HepG2 (cell line): ENCODE measurements around the gene NXN.

Experiments
- HES4 ChIP-seq: sonication (generic); formaldehyde crosslinking; IDR thresholded peaks from 2 replicates; pipeline ENCODE4 v1.9.0; 2021; ENCODE audit warnings: mild to moderate bottlenecking, missing genetic modification reagents, borderline replicate concordance
- IRF9 ChIP-seq: sonication (generic); formaldehyde crosslinking; IDR thresholded peaks from 2 replicates; pipeline ENCODE4 v1.8.0; 2022; ENCODE audit warnings: missing genetic modification reagents, mild to moderate bottlenecking, borderline replicate concordance
- MBNL3 ChIP-seq: fragments of 250-450 bp; sonication (Bioruptor Pico); conservative IDR thresholded peaks from 2 replicates; pipeline ENCODE4 v1.8.0; 2022; ENCODE audit warnings: mild to moderate bottlenecking, inconsistent platforms
- MXI1 ChIP-seq: IDR thresholded peaks from 3 replicates; pipeline ENCODE4 v1.6.1; 2012; ENCODE audit warnings: low read depth, low read length, inconsistent platforms, borderline replicate concordance
- PHF20 ChIP-seq: sonication (generic); formaldehyde crosslinking; IDR thresholded peaks from 2 replicates; pipeline ENCODE4 v1.5.0; 2020; ENCODE audit warnings: mild to moderate bottlenecking, missing genetic modification reagents
- RAD21 ChIP-seq: fragments of 450-650 bp; formaldehyde crosslinking; IDR thresholded peaks from 2 replicates; pipeline ENCODE4 v1.5.0; 2020; ENCODE audit warnings: mild to moderate bottlenecking
- RARG ChIP-seq: sonication (generic); formaldehyde crosslinking; IDR thresholded peaks from 2 replicates; pipeline ENCODE4 v1.4.0; 2020; ENCODE audit warnings: low read depth, mild to moderate bottlenecking, missing genetic modification reagents
- TBP ChIP-seq: sonication (generic); formaldehyde crosslinking; IDR thresholded peaks from 2 replicates; pipeline ENCODE4 v1.5.0; 2020; ENCODE audit warnings: missing genetic modification reagents
- USF2 ChIP-seq, 2 experiments: sonication (generic) in 1 of 2; formaldehyde crosslinking in 1 of 2; IDR thresholded peaks; 2 replicates each; pipeline versions ENCODE4 v1.5.1 to v1.6.1; 2011 to 2020; ENCODE audit warnings: borderline replicate concordance in 1 of 2, low read depth in 1 of 2, low read length in 1 of 2, mild to moderate bottlenecking in 1 of 2, missing genetic modification reagents in 1 of 2, moderate library complexity in 1 of 2
- YY1 ChIP-seq: IDR thresholded peaks from 2 replicates; pipeline ENCODE4 v1.6.1; 2011; ENCODE audit warnings: low read length, low read depth, moderate library complexity, mild to moderate bottlenecking; ENCODE audit not compliant: insufficient read depth, insufficient replicate concordance
- ZNF24 ChIP-seq: fragments of 450-650 bp; IDR thresholded peaks from 2 replicates; pipeline ENCODE4 v1.6.1; 2017; ENCODE audit warnings: antibody characterized with exemption, mild to moderate bottlenecking

- TF ChIP-seq HES4, result no peak
- no peak for TF ChIP-seq MXI1
- no peak for TF ChIP-seq YY1
- TF ChIP-seq MBNL3 (CRISPR knock-in tag), result no peak
- TF ChIP-seq PHF20 (CRISPR knock-in tag), result no peak
- no peak for TF ChIP-seq RARG
- no peak for TF ChIP-seq RAD21 (CRISPR knock-in tag)
- no peak for TF ChIP-seq ZNF24
- no peak for TF ChIP-seq TBP
- no peak for TF ChIP-seq USF2 (IDR thresholded peaks at IDR 0.05; ENCODE audit: low read depth, low read length)
- TF ChIP-seq USF2 (CRISPR knock-in tag; IDR thresholded peaks at IDR 0.05; ENCODE audit: borderline replicate concordance), result no peak
- no peak for TF ChIP-seq IRF9 (CRISPR knock-in tag)
These were observed 9.0 kb upstream of the NXN start for GRCh38 chr17:988561-988960.
